Activated CD8-positive, alpha-beta memory T cell treated with anti-CD3 and anti-CD28 coated beads for 4 hours (primary cell): ENCODE measurements around the gene CDK5.

Source experiments
- DNase-seq, 2 donors: peaks; one replicate each; pipeline ENCODE4 v3.0.0-alpha.2; 2020; ENCODE audit warnings: low read depth in 2 of 2

Gene CDK5

GRCh38 chr7:151086802-151087244 lies 29.1 kb upstream of the CDK5 start:
- DNase-seq: no peak

- DNase-seq: peak in 1 of 2 donors; percentile 20
These were observed 28.3 kb upstream of the CDK5 start, which contains the start of gene AGAP3 for GRCh38 chr7:151085691-151086620. AGAP3 (plus strand) TSS chr7:151086475; CDS start chr7:151086742, 267 bp downstream.

GRCh38 chr7:151085329-151085690 lies 27.6 kb upstream of the CDK5 start:
- no peak for DNase-seq

- DNase-seq: no peak
These were observed 26.1 kb upstream of the CDK5 start for GRCh38 chr7:151083824-151084160.

GRCh38 chr7:151083071-151083823 lies 25.6 kb upstream of the CDK5 start, which contains the start of gene TMUB1:
TMUB1 (minus strand) TSS chr7:151083493; CDS start chr7:151082563, 930 bp downstream.
- peak; percentile 74 to 75 for DNase-seq

- DNase-seq: no peak
These were observed 24.7 kb upstream of the CDK5 start for GRCh38 chr7:151082141-151083070.

- no peak for DNase-seq
These were observed 23.7 kb upstream of the CDK5 start for GRCh38 chr7:151081170-151082101.

- DNase-seq: peak; percentile 66 to 81
These were observed 22.9 kb upstream of the CDK5 start, which contains the start of gene FASTK for GRCh38 chr7:151080522-151081169. FASTK (minus strand) TSS chr7:151080809; CDS start chr7:151080766, 43 bp downstream.

- no peak for DNase-seq
These were observed 22.4 kb upstream of the CDK5 start for GRCh38 chr7:151080067-151080521.

- no peak for DNase-seq
These were observed 21.7 kb upstream of the CDK5 start for GRCh38 chr7:151079199-151079910.

GRCh38 chr7:151078233-151079040 lies 20.7 kb upstream of the CDK5 start:
- no peak for DNase-seq

- no peak for DNase-seq
These were observed 20.1 kb upstream of the CDK5 start for GRCh38 chr7:151077705-151078232.

GRCh38 chr7:151076863-151077704 lies 19.4 kb upstream of the CDK5 start:
- no peak for DNase-seq

GRCh38 chr7:151075978-151076426 lies 18.3 kb upstream of the CDK5 start:
- DNase-seq: no peak

GRCh38 chr7:151075662-151075971 lies 17.9 kb upstream of the CDK5 start:
- no peak for DNase-seq

GRCh38 chr7:151074817-151075661 lies 17.3 kb upstream of the CDK5 start:
- no peak for DNase-seq
